PC-9 (cell line): ENCODE measurements around the gene SRPK2.

Source experiments
- EZH2 ChIP-seq: fragments of 200-600 bp; sonication (generic); IDR thresholded peaks from 2 replicates; pipeline ENCODE4 v1.8.0; 2017; ENCODE audit warnings: antibody characterized with exemption, low read depth
- TF ChIP-seq, protein P1 (sequence below): fragments of 200-600 bp; sonication (generic); conservative IDR thresholded peaks from 2 replicates; pipeline ENCODE4 v1.6.1; 2017; ENCODE audit warnings: mixed run types, antibody characterized with exemption, mild to moderate bottlenecking, moderate library complexity

DNA sequence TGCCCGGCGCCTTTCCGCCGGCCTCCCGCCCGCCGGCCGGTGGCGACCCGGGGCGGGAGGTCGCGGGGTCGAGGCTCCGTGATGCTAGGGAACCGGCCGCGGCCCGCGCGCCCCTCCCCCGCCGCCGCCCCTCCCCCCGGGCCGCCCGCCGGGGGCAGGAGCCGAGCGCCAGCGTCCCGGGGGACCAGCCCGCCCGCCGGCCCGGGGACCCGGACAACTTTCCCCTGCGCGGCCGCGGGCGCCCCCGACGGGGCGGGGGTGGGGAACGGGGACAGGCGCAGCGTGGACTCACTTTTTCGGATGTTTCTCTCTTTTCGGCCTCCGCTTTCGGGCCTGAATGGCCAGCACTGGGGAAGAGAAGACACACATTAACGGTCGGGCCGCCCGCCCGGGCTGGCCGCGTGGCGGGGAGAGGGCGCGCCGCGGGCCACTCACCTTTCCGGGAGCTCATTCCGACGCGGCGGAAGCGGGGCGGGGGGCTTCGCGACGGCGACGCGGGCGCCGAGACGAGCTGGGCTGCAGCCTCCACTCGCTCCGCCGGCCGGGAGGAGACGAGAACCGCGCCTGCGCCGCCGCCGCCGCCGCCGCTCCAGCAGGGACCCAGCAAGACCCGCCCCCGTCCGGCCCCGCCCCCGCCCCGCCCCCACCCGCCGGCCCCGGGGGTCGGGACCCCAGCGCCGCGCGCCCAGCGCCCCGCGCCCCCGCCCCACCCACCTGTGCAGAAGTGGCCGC, at the start of gene SRPK2:
- TF ChIP-seq, protein P1, sequence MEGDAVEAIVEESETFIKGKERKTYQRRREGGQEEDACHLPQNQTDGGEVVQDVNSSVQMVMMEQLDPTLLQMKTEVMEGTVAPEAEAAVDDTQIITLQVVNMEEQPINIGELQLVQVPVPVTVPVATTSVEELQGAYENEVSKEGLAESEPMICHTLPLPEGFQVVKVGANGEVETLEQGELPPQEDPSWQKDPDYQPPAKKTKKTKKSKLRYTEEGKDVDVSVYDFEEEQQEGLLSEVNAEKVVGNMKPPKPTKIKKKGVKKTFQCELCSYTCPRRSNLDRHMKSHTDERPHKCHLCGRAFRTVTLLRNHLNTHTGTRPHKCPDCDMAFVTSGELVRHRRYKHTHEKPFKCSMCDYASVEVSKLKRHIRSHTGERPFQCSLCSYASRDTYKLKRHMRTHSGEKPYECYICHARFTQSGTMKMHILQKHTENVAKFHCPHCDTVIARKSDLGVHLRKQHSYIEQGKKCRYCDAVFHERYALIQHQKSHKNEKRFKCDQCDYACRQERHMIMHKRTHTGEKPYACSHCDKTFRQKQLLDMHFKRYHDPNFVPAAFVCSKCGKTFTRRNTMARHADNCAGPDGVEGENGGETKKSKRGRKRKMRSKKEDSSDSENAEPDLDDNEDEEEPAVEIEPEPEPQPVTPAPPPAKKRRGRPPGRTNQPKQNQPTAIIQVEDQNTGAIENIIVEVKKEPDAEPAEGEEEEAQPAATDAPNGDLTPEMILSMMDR, result no peak
- no peak for TF ChIP-seq EZH2
